ENCODE measurements around the gene DOCK3. TPM values are rescaled to one million over a fixed set of nuclear protein-coding genes. Genes with fewer than 3 reads are reported as not detected.

Gene DOCK3
- total RNA-seq, 1 experiment from 2014 or later = 0.15 TPM

- H3K4me3 ChIP-seq (ENCODE audit: low read length) = no peak overlapping the region
- no peak overlapping the region for H2AFZ ChIP-seq (ENCODE audit: low read length)
- CTCF ChIA-PET = interaction anchor here (1.0 kb wide), 1 partner anchor 8 kb away, joined by 3 read pairs; no protein-coding TSS in a partner anchor
- peaks cover 57% of the 10 kb centered on the region for H3K36me3 ChIP-seq (ENCODE audit: low read depth, low read length)
- intact Hi-C loops (cut with micrococcal nuclease) = no loop called here
- no peak for DNase-seq
- H3K27me3 ChIP-seq (ENCODE audit: low read length) = no peaks in the 10 kb centered on the region
- no peak overlapping the region for H3K4me2 ChIP-seq (ENCODE audit: low read length)
- no peak for ATAC-seq
- H3F3A ChIP-seq (ENCODE audit: low read length, unreplicated experiment) = no peaks in the 10 kb centered on the region
- H3K4me1 ChIP-seq (ENCODE audit: insufficient read depth, low read length) = peaks cover 5% of the 10 kb centered on the region
- TF ChIP-seq EZH2phosphoT487 (IDR thresholded peaks at IDR 0.05; ENCODE audit: borderline replicate concordance, low read length) (no peak), EZH2 (IDR thresholded peaks at IDR 0.05; ENCODE audit: low read length, unreplicated experiment) (no peak), CTCF (conservative IDR thresholded peaks at IDR 0.05; ENCODE audit: low read depth, low read length) (no peak)
- BruUV-seq (replicated peaks) = no TSS peak
- no peak overlapping the region for H3K27ac ChIP-seq (ENCODE audit: low read length)
- H3K79me2 ChIP-seq (ENCODE audit: low read length) = peaks cover 12% of the 10 kb centered on the region
- H4K20me1 ChIP-seq (ENCODE audit: low read length) = no peaks in the 10 kb centered on the region
- H3K9me2 ChIP-seq (replicated peaks; ENCODE audit: low read length) = no peaks in the 10 kb centered on the region
- POLR2A ChIA-PET (ENCODE audit: unreplicated experiment) = no interaction called here
- H3K9ac ChIP-seq (ENCODE audit: low read length) = no peak overlapping the region
- H3K9me3 ChIP-seq (ENCODE audit: low read length) = no peaks in the 10 kb centered on the region
Measured at GRCh38 chr3:50644561-50644960, 30.2 kb upstream of the DOCK3 start.

- Histone ChIP-seq H3K27me3 (ENCODE audit: low read length) (no peaks in the 10 kb centered on the region), H3K4me2 (ENCODE audit: low read length) (no peak overlapping the region), H3K36me3 (ENCODE audit: low read depth, low read length) (peaks cover 50% of the 10 kb centered on the region), H3K4me1 (ENCODE audit: insufficient read depth, low read length) (no peaks in the 10 kb centered on the region), H3K27ac (ENCODE audit: low read length) (no peak overlapping the region), H3K79me2 (ENCODE audit: low read length) (peaks cover 4% of the 10 kb centered on the region; the same call in 1 of the 2 replicates), H3K9ac (ENCODE audit: low read length) (no peak overlapping the region), H3K9me2 (replicated peaks; ENCODE audit: low read length) (no peaks in the 10 kb centered on the region), H4K20me1 (ENCODE audit: low read length) (no peaks in the 10 kb centered on the region), H3K4me3 (ENCODE audit: low read length) (no peak overlapping the region), H2AFZ (ENCODE audit: low read length) (no peak overlapping the region), H3F3A (ENCODE audit: low read length, unreplicated experiment) (no peaks in the 10 kb centered on the region), H3K9me3 (ENCODE audit: low read length) (no peaks in the 10 kb centered on the region)
- intact Hi-C loops (cut with micrococcal nuclease) = no loop called here
- BruUV-seq (replicated peaks) = no TSS peak
- ChIA-PET CTCF (no interaction called here), POLR2A (ENCODE audit: unreplicated experiment) (no interaction called here)
- TF ChIP-seq EZH2phosphoT487 (IDR thresholded peaks at IDR 0.05; ENCODE audit: borderline replicate concordance, low read length) = no peak
- TF ChIP-seq EZH2 (IDR thresholded peaks at IDR 0.05; ENCODE audit: low read length, unreplicated experiment) = no peak
- TF ChIP-seq CTCF (conservative IDR thresholded peaks at IDR 0.05; ENCODE audit: low read depth, low read length) = no peak
- DNase-seq (no peak), ATAC-seq (no peak)
Measured at GRCh38 chr3:50645378-50645777, 29.3 kb upstream of the DOCK3 start.

GRCh38 chr3:50648313-50648712, 26.4 kb upstream of the DOCK3 start:
- ATAC-seq = no peak
- DNase-seq = no peak
- POLR2A ChIA-PET (ENCODE audit: unreplicated experiment) = no interaction called here
- TF ChIP-seq EZH2phosphoT487 (IDR thresholded peaks at IDR 0.05; ENCODE audit: borderline replicate concordance, low read length) = no peak
- no peak for TF ChIP-seq CTCF (conservative IDR thresholded peaks at IDR 0.05; ENCODE audit: low read depth, low read length)
- TF ChIP-seq EZH2 (IDR thresholded peaks at IDR 0.05; ENCODE audit: low read length, unreplicated experiment) = no peak
- Histone ChIP-seq H2AFZ (ENCODE audit: low read length) (no peak overlapping the region), H3K4me2 (ENCODE audit: low read length) (no peak overlapping the region), H3K4me1 (ENCODE audit: insufficient read depth, low read length) (no peaks in the 10 kb centered on the region), H4K20me1 (ENCODE audit: low read length) (no peaks in the 10 kb centered on the region), H3F3A (ENCODE audit: low read length, unreplicated experiment) (no peaks in the 10 kb centered on the region), H3K27me3 (ENCODE audit: low read length) (no peaks in the 10 kb centered on the region), H3K27ac (ENCODE audit: low read length) (no peak overlapping the region), H3K9me2 (replicated peaks; ENCODE audit: low read length) (no peaks in the 10 kb centered on the region), H3K4me3 (ENCODE audit: low read length) (no peak overlapping the region), H3K79me2 (ENCODE audit: low read length) (no peaks in the 10 kb centered on the region), H3K36me3 (ENCODE audit: low read depth, low read length) (peaks cover 29% of the 10 kb centered on the region; the same call in 1 of the 2 replicates), H3K9ac (ENCODE audit: low read length) (no peak overlapping the region), H3K9me3 (ENCODE audit: low read length) (no peaks in the 10 kb centered on the region)
- BruUV-seq (replicated peaks) = no TSS peak
- CTCF ChIA-PET = no interaction called here
- intact Hi-C loops (cut with micrococcal nuclease) = no loop called here

All from PC-3 (cell line).